CD4-positive, alpha-beta T cell treated with Interleukin-21 for 1 hour (primary cell): ENCODE data around the gene DEAF1.
"Not testable (repeated sequence)": the region's sequence is repeated elsewhere in the genome, so short reads cannot be mapped to it uniquely, and the experiment has no call there.

Source experiments
- DNase-seq: peaks from one replicate; pipeline ENCODE4 v3.0.0-alpha.2; 2020

Gene DEAF1

GRCh38 chr11:694563-695287 lies at the start of gene DEAF1:
Gene DEAF1, minus strand, starts transcription at chr11:695222. Its CDS starts 175 bp downstream, at chr11:695047.
- peak; percentile 99 for DNase-seq

- no peak for DNase-seq
Observed at GRCh38 chr11:742571-743201, 47.7 kb upstream of the DEAF1 start.

GRCh38 chr11:742156-742546 lies 47.1 kb upstream of the DEAF1 start:
- no peak for DNase-seq

GRCh38 chr11:737899-738298 lies 42.9 kb upstream of the DEAF1 start:
- DNase-seq: not testable (repeated sequence)

GRCh38 chr11:737366-737765 lies 42.3 kb upstream of the DEAF1 start:
- no peak for DNase-seq

GRCh38 chr11:734541-734940 lies 39.5 kb upstream of the DEAF1 start:
- DNase-seq: not testable (repeated sequence)

- DNase-seq: no peak
Observed at GRCh38 chr11:733072-733471, 38.0 kb upstream of the DEAF1 start.

- DNase-seq: no peak
Observed at GRCh38 chr11:729492-730074, 34.6 kb upstream of the DEAF1 start.

- no peak for DNase-seq
Observed at GRCh38 chr11:728901-729491, 34.0 kb upstream of the DEAF1 start.

- DNase-seq: peak; percentile 84
Observed at GRCh38 chr11:727859-728748, 33.1 kb upstream of the DEAF1 start.

- DNase-seq: no peak
Observed at GRCh38 chr11:727281-727701, 32.3 kb upstream of the DEAF1 start.

GRCh38 chr11:726278-727220 lies 31.5 kb upstream of the DEAF1 start:
- DNase-seq: peak; percentile 54

- peak; percentile 14 for DNase-seq
Observed at GRCh38 chr11:725624-726202, 30.7 kb upstream of the DEAF1 start.

- no peak for DNase-seq
Observed at GRCh38 chr11:724778-725386, 29.9 kb upstream of the DEAF1 start.

- no peak for DNase-seq
Observed at GRCh38 chr11:724049-724777, 29.2 kb upstream of the DEAF1 start.

GRCh38 chr11:723120-723883 lies 28.3 kb upstream of the DEAF1 start:
- peak; percentile 74 for DNase-seq

GRCh38 chr11:722346-722811 lies 27.4 kb upstream of the DEAF1 start:
- no peak for DNase-seq

- DNase-seq: peak; percentile 61
Observed at GRCh38 chr11:721741-722345, 26.8 kb upstream of the DEAF1 start.
